Measurements from ENCODE around the gene NOXRED1. TPM values are rescaled to one million over a fixed set of nuclear protein-coding genes. Genes with fewer than 3 reads are reported as not detected.

Gene NOXRED1
- polyA plus RNA-seq, 1 donor from 2014 or later: 0.19 TPM

DNA sequence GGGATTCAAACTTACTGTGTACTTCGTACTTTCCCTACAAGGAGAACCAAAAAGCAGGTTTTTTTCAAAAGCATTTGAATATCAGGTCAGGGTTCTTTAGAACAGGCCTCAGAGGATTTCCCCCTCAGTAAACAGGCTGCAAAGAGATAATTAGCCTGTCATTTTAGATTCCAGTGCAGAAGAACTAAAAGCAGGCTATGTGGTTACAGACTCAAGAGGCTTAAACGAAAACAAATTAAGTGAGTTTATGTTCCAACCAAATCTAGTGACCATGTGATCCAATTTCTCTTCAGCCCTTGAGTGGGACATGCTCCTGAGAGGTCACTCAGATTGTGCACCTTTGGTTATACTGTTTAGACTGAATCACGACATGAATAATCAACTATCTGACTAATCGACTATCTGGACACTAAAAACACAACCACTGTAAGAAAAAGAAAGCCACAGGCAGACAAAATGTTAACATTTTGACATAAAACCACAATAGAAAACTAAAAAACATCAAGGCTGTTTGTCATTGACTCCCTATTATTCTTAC is 51.0 kb downstream of the NOXRED1 start:
- no peaks in the 10 kb centered on the region for H3F3A ChIP-seq (ENCODE audit: insufficient read depth, low read length, poor library complexity, severe bottlenecking)
- peak overlapping the region; percentile 29 for H3K4me3 ChIP-seq (ENCODE audit: low read length)
- H2AFZ ChIP-seq (ENCODE audit: low read depth, low read length): no peak overlapping the region
- H3K9me2 ChIP-seq (ENCODE audit: insufficient read depth, low read length): no peaks in the 10 kb centered on the region
- H3K27ac ChIP-seq (ENCODE audit: low read length): no peak overlapping the region
- H3K9ac ChIP-seq (ENCODE audit: low read length): no peak overlapping the region
- H3K4me2 ChIP-seq (ENCODE audit: low read length): peak overlapping the region; percentile 12
- H4K20me1 ChIP-seq (ENCODE audit: insufficient read depth): no peaks in the 10 kb centered on the region
- TF ChIP-seq EZH2 (IDR thresholded peaks at IDR 0.05; ENCODE audit: borderline replicate concordance, insufficient read depth, low read length, poor library complexity, severe bottlenecking): no peak
- no peak for TF ChIP-seq SMC3 (conservative IDR thresholded peaks at IDR 0.05; ENCODE audit: poor library complexity)
- no peak for TF ChIP-seq POLR2AphosphoS5 (IDR thresholded peaks at IDR 0.05)
- no peak for TF ChIP-seq EP300 (conservative IDR thresholded peaks at IDR 0.05; ENCODE audit: poor library complexity, severe bottlenecking)
- TF ChIP-seq, protein P1, sequence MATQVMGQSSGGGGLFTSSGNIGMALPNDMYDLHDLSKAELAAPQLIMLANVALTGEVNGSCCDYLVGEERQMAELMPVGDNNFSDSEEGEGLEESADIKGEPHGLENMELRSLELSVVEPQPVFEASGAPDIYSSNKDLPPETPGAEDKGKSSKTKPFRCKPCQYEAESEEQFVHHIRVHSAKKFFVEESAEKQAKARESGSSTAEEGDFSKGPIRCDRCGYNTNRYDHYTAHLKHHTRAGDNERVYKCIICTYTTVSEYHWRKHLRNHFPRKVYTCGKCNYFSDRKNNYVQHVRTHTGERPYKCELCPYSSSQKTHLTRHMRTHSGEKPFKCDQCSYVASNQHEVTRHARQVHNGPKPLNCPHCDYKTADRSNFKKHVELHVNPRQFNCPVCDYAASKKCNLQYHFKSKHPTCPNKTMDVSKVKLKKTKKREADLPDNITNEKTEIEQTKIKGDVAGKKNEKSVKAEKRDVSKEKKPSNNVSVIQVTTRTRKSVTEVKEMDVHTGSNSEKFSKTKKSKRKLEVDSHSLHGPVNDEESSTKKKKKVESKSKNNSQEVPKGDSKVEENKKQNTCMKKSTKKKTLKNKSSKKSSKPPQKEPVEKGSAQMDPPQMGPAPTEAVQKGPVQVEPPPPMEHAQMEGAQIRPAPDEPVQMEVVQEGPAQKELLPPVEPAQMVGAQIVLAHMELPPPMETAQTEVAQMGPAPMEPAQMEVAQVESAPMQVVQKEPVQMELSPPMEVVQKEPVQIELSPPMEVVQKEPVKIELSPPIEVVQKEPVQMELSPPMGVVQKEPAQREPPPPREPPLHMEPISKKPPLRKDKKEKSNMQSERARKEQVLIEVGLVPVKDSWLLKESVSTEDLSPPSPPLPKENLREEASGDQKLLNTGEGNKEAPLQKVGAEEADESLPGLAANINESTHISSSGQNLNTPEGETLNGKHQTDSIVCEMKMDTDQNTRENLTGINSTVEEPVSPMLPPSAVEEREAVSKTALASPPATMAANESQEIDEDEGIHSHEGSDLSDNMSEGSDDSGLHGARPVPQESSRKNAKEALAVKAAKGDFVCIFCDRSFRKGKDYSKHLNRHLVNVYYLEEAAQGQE (IDR thresholded peaks at IDR 0.05; ENCODE audit: borderline replicate concordance): no peak
- TF ChIP-seq RAD21 (conservative IDR thresholded peaks at IDR 0.05): no peak
- no peak for TF ChIP-seq MXI1 (conservative IDR thresholded peaks at IDR 0.05; ENCODE audit: poor library complexity, severe bottlenecking)
- no peak for TF ChIP-seq TAF1 (IDR thresholded peaks at IDR 0.05; ENCODE audit: low read depth)
- TF ChIP-seq, protein P2, sequence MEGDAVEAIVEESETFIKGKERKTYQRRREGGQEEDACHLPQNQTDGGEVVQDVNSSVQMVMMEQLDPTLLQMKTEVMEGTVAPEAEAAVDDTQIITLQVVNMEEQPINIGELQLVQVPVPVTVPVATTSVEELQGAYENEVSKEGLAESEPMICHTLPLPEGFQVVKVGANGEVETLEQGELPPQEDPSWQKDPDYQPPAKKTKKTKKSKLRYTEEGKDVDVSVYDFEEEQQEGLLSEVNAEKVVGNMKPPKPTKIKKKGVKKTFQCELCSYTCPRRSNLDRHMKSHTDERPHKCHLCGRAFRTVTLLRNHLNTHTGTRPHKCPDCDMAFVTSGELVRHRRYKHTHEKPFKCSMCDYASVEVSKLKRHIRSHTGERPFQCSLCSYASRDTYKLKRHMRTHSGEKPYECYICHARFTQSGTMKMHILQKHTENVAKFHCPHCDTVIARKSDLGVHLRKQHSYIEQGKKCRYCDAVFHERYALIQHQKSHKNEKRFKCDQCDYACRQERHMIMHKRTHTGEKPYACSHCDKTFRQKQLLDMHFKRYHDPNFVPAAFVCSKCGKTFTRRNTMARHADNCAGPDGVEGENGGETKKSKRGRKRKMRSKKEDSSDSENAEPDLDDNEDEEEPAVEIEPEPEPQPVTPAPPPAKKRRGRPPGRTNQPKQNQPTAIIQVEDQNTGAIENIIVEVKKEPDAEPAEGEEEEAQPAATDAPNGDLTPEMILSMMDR (IDR thresholded peaks at IDR 0.05; ENCODE audit: poor library complexity, severe bottlenecking): no peak
- no peaks in the 10 kb centered on the region for H3K9me3 ChIP-seq (ENCODE audit: low read length)
- H3K36me3 ChIP-seq (ENCODE audit: insufficient read depth, low read length): no peaks in the 10 kb centered on the region
- no peaks in the 10 kb centered on the region for H3K27me3 ChIP-seq (ENCODE audit: insufficient read depth, low read depth, low read length)
- H3K79me2 ChIP-seq (replicated peaks; ENCODE audit: insufficient read depth, low read length): peaks cover 18% of the 10 kb centered on the region

GRCh38 chr14:77369285-77369684 is 54.0 kb downstream of the NOXRED1 start:
- Histone ChIP-seq H3K27me3 (ENCODE audit: insufficient read depth, low read depth, low read length) (no peaks in the 10 kb centered on the region), H3F3A (ENCODE audit: insufficient read depth, low read length, poor library complexity, severe bottlenecking) (no peaks in the 10 kb centered on the region), H3K27ac (ENCODE audit: low read length) (no peak overlapping the region), H3K9ac (ENCODE audit: low read length) (no peak overlapping the region), H2AFZ (ENCODE audit: low read depth, low read length) (no peak overlapping the region), H3K9me3 (ENCODE audit: low read length) (no peaks in the 10 kb centered on the region), H4K20me1 (ENCODE audit: insufficient read depth) (no peaks in the 10 kb centered on the region), H3K4me3 (ENCODE audit: low read length) (no peak overlapping the region), H3K79me2 (replicated peaks; ENCODE audit: insufficient read depth, low read length) (peaks cover 7% of the 10 kb centered on the region), H3K4me2 (ENCODE audit: low read length) (no peak overlapping the region), H3K9me2 (ENCODE audit: insufficient read depth, low read length) (no peaks in the 10 kb centered on the region), H3K36me3 (ENCODE audit: insufficient read depth, low read length) (no peaks in the 10 kb centered on the region)
- TF ChIP-seq EZH2 (IDR thresholded peaks at IDR 0.05; ENCODE audit: borderline replicate concordance, insufficient read depth, low read length, poor library complexity, severe bottlenecking) (no peak), RAD21 (conservative IDR thresholded peaks at IDR 0.05) (no peak), EP300 (conservative IDR thresholded peaks at IDR 0.05; ENCODE audit: poor library complexity, severe bottlenecking) (no peak), SMC3 (conservative IDR thresholded peaks at IDR 0.05; ENCODE audit: poor library complexity) (no peak), POLR2AphosphoS5 (IDR thresholded peaks at IDR 0.05) (no peak), MXI1 (conservative IDR thresholded peaks at IDR 0.05; ENCODE audit: poor library complexity, severe bottlenecking) (no peak), TAF1 (IDR thresholded peaks at IDR 0.05; ENCODE audit: low read depth) (no peak)
- TF ChIP-seq, protein P2 (IDR thresholded peaks at IDR 0.05; ENCODE audit: poor library complexity, severe bottlenecking): no peak
- TF ChIP-seq, protein P1 (IDR thresholded peaks at IDR 0.05; ENCODE audit: borderline replicate concordance): no peak

All from neural cell (in vitro differentiated cells).